ENCODE data around the gene PARD6B.
"Not testable (repeated sequence)": the region's sequence is repeated elsewhere in the genome, so short reads cannot be mapped to it uniquely, and the experiment has no call there.

PARD6B gene

GRCh38 chr20:50711113-50711825 is 20.1 kb upstream of the PARD6B start:
- H3K4me1 ChIP-seq (ENCODE audit: insufficient read depth, low read length): no peaks in the 10 kb centered on the region

GRCh38 chr20:50712771-50713656 is 18.4 kb upstream of the PARD6B start:
- Histone ChIP-seq H3K27me3 (ENCODE audit: insufficient read depth, low read length) (peaks cover 5% of the 10 kb centered on the region), H3K36me3 (ENCODE audit: insufficient read depth, low read length) (no peaks in the 10 kb centered on the region), H3K9me3 (ENCODE audit: low read length) (no peaks in the 10 kb centered on the region), H3K4me1 (ENCODE audit: insufficient read depth, low read length) (no peaks in the 10 kb centered on the region), H2AFZ (ENCODE audit: low read depth, low read length) (no peak overlapping the region), H3K4me3 (ENCODE audit: low read length) (no peak overlapping the region)

More at GRCh38 chr20:50711113-50711825, 20.1 kb upstream of the PARD6B start:
- Histone ChIP-seq H3K9me3 (ENCODE audit: low read length) (no peaks in the 10 kb centered on the region), H3K27me3 (ENCODE audit: insufficient read depth, low read length) (peaks cover 5% of the 10 kb centered on the region), H2AFZ (ENCODE audit: low read depth, low read length) (no peak overlapping the region), H3K36me3 (ENCODE audit: insufficient read depth, low read length) (no peaks in the 10 kb centered on the region), H3K4me3 (ENCODE audit: low read length) (no peak overlapping the region)

- no peaks in the 10 kb centered on the region for H3K4me1 ChIP-seq (ENCODE audit: insufficient read depth, low read length)
- no peak overlapping the region for H3K4me3 ChIP-seq (ENCODE audit: low read length)
- no peak overlapping the region for H2AFZ ChIP-seq (ENCODE audit: low read depth, low read length)
- no peaks in the 10 kb centered on the region for H3K9me3 ChIP-seq (ENCODE audit: low read length)
- H3K27me3 ChIP-seq (ENCODE audit: insufficient read depth, low read length): peaks cover 5% of the 10 kb centered on the region
- H3K36me3 ChIP-seq (ENCODE audit: insufficient read depth, low read length): no peaks in the 10 kb centered on the region
Measured at GRCh38 chr20:50713657-50714101, 17.7 kb upstream of the PARD6B start.

- H3K4me1 ChIP-seq (ENCODE audit: insufficient read depth, low read length); H2AFZ ChIP-seq (ENCODE audit: low read depth, low read length); H3K27me3 ChIP-seq (ENCODE audit: insufficient read depth, low read length); H3K36me3 ChIP-seq (ENCODE audit: insufficient read depth, low read length); H3K9me3 ChIP-seq (ENCODE audit: low read length); H3K4me3 ChIP-seq (ENCODE audit: low read length): not testable (repeated sequence)
Measured at GRCh38 chr20:50714426-50714825, 17.0 kb upstream of the PARD6B start.

GRCh38 chr20:50715694-50716093 is 15.7 kb upstream of the PARD6B start:
- Histone ChIP-seq H2AFZ (ENCODE audit: low read depth, low read length) (no peak overlapping the region), H3K4me3 (ENCODE audit: low read length) (no peak overlapping the region), H3K4me1 (ENCODE audit: insufficient read depth, low read length) (no peaks in the 10 kb centered on the region), H3K9me3 (ENCODE audit: low read length) (no peaks in the 10 kb centered on the region), H3K36me3 (ENCODE audit: insufficient read depth, low read length) (no peaks in the 10 kb centered on the region), H3K27me3 (ENCODE audit: insufficient read depth, low read length) (peaks cover 5% of the 10 kb centered on the region)

- Histone ChIP-seq H2AFZ (ENCODE audit: low read depth, low read length) (no peak overlapping the region), H3K4me3 (ENCODE audit: low read length) (no peak overlapping the region), H3K4me1 (ENCODE audit: insufficient read depth, low read length) (no peaks in the 10 kb centered on the region)
Measured at GRCh38 chr20:50716518-50716917, 14.9 kb upstream of the PARD6B start.

GRCh38 chr20:50717312-50717711 is 14.1 kb upstream of the PARD6B start:
- H2AFZ ChIP-seq (ENCODE audit: low read depth, low read length): no peak overlapping the region
- no peaks in the 10 kb centered on the region for H3K9me3 ChIP-seq (ENCODE audit: low read length)
- H3K27me3 ChIP-seq (ENCODE audit: insufficient read depth, low read length): peaks cover 5% of the 10 kb centered on the region
- H3K4me3 ChIP-seq (ENCODE audit: low read length): no peak overlapping the region
- H3K36me3 ChIP-seq (ENCODE audit: insufficient read depth, low read length): no peaks in the 10 kb centered on the region
- H3K4me1 ChIP-seq (ENCODE audit: insufficient read depth, low read length): no peaks in the 10 kb centered on the region

More at GRCh38 chr20:50716518-50716917, 14.9 kb upstream of the PARD6B start:
- Histone ChIP-seq H3K9me3 (ENCODE audit: low read length) (no peaks in the 10 kb centered on the region), H3K36me3 (ENCODE audit: insufficient read depth, low read length) (no peaks in the 10 kb centered on the region), H3K27me3 (ENCODE audit: insufficient read depth, low read length) (peaks cover 5% of the 10 kb centered on the region)

- Histone ChIP-seq H2AFZ (ENCODE audit: low read depth, low read length) (no peak overlapping the region), H3K4me3 (ENCODE audit: low read length) (no peak overlapping the region), H3K36me3 (ENCODE audit: insufficient read depth, low read length) (no peaks in the 10 kb centered on the region), H3K27me3 (ENCODE audit: insufficient read depth, low read length) (peaks cover 5% of the 10 kb centered on the region), H3K4me1 (ENCODE audit: insufficient read depth, low read length) (no peaks in the 10 kb centered on the region), H3K9me3 (ENCODE audit: low read length) (no peaks in the 10 kb centered on the region)
Measured at GRCh38 chr20:50717974-50718761, 13.2 kb upstream of the PARD6B start.

- no peaks in the 10 kb centered on the region for H3K9me3 ChIP-seq (ENCODE audit: low read length)
- H3K4me1 ChIP-seq (ENCODE audit: insufficient read depth, low read length): peaks cover under 1% of the 10 kb centered on the region
- peaks cover 5% of the 10 kb centered on the region for H3K27me3 ChIP-seq (ENCODE audit: insufficient read depth, low read length)
- no peak overlapping the region for H3K4me3 ChIP-seq (ENCODE audit: low read length)
- H3K36me3 ChIP-seq (ENCODE audit: insufficient read depth, low read length): no peaks in the 10 kb centered on the region
- no peak overlapping the region for H2AFZ ChIP-seq (ENCODE audit: low read depth, low read length)
Measured at GRCh38 chr20:50719328-50719727, 12.1 kb upstream of the PARD6B start.

GRCh38 chr20:50720026-50720425 is 11.4 kb upstream of the PARD6B start:
- Histone ChIP-seq H3K4me3 (ENCODE audit: low read length) (no peak overlapping the region), H2AFZ (ENCODE audit: low read depth, low read length) (no peak overlapping the region), H3K36me3 (ENCODE audit: insufficient read depth, low read length) (no peaks in the 10 kb centered on the region), H3K27me3 (ENCODE audit: insufficient read depth, low read length) (peaks cover 4% of the 10 kb centered on the region), H3K9me3 (ENCODE audit: low read length) (no peaks in the 10 kb centered on the region), H3K4me1 (ENCODE audit: insufficient read depth, low read length) (peaks cover 8% of the 10 kb centered on the region)

GRCh38 chr20:50720582-50720981 is 10.8 kb upstream of the PARD6B start:
- no peaks in the 10 kb centered on the region for H3K27me3 ChIP-seq (ENCODE audit: insufficient read depth, low read length)
- peaks cover 9% of the 10 kb centered on the region for H3K4me1 ChIP-seq (ENCODE audit: insufficient read depth, low read length)
- no peak overlapping the region for H2AFZ ChIP-seq (ENCODE audit: low read depth, low read length)
- H3K9me3 ChIP-seq (ENCODE audit: low read length): no peaks in the 10 kb centered on the region
- no peak overlapping the region for H3K4me3 ChIP-seq (ENCODE audit: low read length)
- no peaks in the 10 kb centered on the region for H3K36me3 ChIP-seq (ENCODE audit: insufficient read depth, low read length)

- H2AFZ ChIP-seq (ENCODE audit: low read depth, low read length): no peak overlapping the region
- H3K4me1 ChIP-seq (ENCODE audit: insufficient read depth, low read length): peaks cover 9% of the 10 kb centered on the region
- H3K36me3 ChIP-seq (ENCODE audit: insufficient read depth, low read length): no peaks in the 10 kb centered on the region
Measured at GRCh38 chr20:50721881-50722281, 9.5 kb upstream of the PARD6B start.

More at GRCh38 chr20:50721881-50722281, 9.5 kb upstream of the PARD6B start:
- Histone ChIP-seq H3K27me3 (ENCODE audit: insufficient read depth, low read length) (no peaks in the 10 kb centered on the region), H3K4me3 (ENCODE audit: low read length) (no peak overlapping the region), H3K9me3 (ENCODE audit: low read length) (no peaks in the 10 kb centered on the region)
